HCT116 (cell line): ENCODE results near the gene PYY. TPM values are rescaled to one million over a fixed set of nuclear protein-coding genes. Genes with fewer than 3 reads are reported as not detected.

Experiments
- ATAC-seq: fragments of 200-7000 bp; cut with Tn5 transposase; 2 replicates; pipeline ENCODE4 v1.9.1; 2020; ENCODE audit warnings: mild to moderate bottlenecking, moderate library complexity
- BruUV-seq: library from RNA; stranded (reverse); fragments of 400-500 nt; replicated peaks from 2 replicates; lab custom pipeline; 2021; lab: Mats Ljungman, UMichigan
- CTCF ChIA-PET: fragments of 300-600 bp; sonication (Branson Sonifier 250); formaldehyde crosslinking; loops from one replicate; lab custom pipeline; 2021; ENCODE audit warnings: antibody characterized with exemption; lab: Charles Lee
- POLR2A ChIA-PET: fragments of 300-600, 350-600 bp; sonication (Branson Sonifier 250); formaldehyde crosslinking; loops from one replicate; lab custom pipeline; 2021; ENCODE audit warnings: antibody characterized with exemption; lab: Charles Lee
- RAD21 ChIA-PET, 2 experiments: fragments of 300-600 bp; sonication (Branson Sonifier 250); formaldehyde crosslinking; loops; one replicate each; lab custom pipeline; 2023; ENCODE audit warnings: low total read pairs in 2 of 2; ENCODE audit not compliant: uncharacterized antibody in 2 of 2, unreplicated experiment in 2 of 2, low non-redundant PET in 1 of 2; lab: Charles Lee
- DNase-seq: peaks from one replicate; pipeline ENCODE4 v3.0.0-alpha.2; 2010; ENCODE audit warnings: low read depth, low spot score
- H2AFZ ChIP-seq: fragments of 200-600 bp; shearing (Covaris generic), sonication (generic); 2 replicates; pipeline ENCODE4 v1.6.1; 2017; ENCODE audit warnings: low read depth, mixed run types, mixed read lengths, antibody characterized with exemption, low read length; ENCODE audit not compliant: poor library complexity, severe bottlenecking
- H3K27ac ChIP-seq: 2 replicates; pipeline ENCODE4 v1.5.1; 2012; ENCODE audit warnings: low read depth, low read length
- H3K27me3 ChIP-seq: fragments of 200-600 bp; sonication (generic); 2 replicates; pipeline ENCODE4 v1.6.1; 2016; ENCODE audit warnings: mixed run types, low read length, mixed read lengths; ENCODE audit not compliant: insufficient read depth
- H3K36me3 ChIP-seq, 2 experiments: fragments of 200-500 bp in 1 of 2; fragments of 200-600 bp in 1 of 2; sonication (Bioruptor generic) in 1 of 2; sonication (generic) in 1 of 2; 2 replicates each; pipeline versions ENCODE4 v1.5.1 to v1.6.1; 2014 to 2016; ENCODE audit warnings: low read length in 2 of 2, inconsistent platforms in 1 of 2, mixed read lengths in 1 of 2, mixed run types in 1 of 2; ENCODE audit not compliant: insufficient read depth in 2 of 2, control insufficient read depth in 1 of 2
- H3K4me1 ChIP-seq, 2 experiments: fragments of 200-600 bp in 1 of 2; sonication (generic) in 1 of 2; 2 replicates each; pipeline versions ENCODE4 v1.5.1 to v1.6.1; 2012 to 2017; ENCODE audit warnings: low read length in 2 of 2, inconsistent platforms in 1 of 2, mild to moderate bottlenecking in 1 of 2, mixed read lengths in 1 of 2, mixed run types in 1 of 2, moderate library complexity in 1 of 2; ENCODE audit not compliant: insufficient read depth in 2 of 2, control insufficient read depth in 1 of 2
- H3K4me2 ChIP-seq: fragments of 200-600 bp; sonication (generic); 2 replicates; pipeline ENCODE4 v1.6.1; 2017; ENCODE audit warnings: mixed run types, low read length, mixed read lengths
- H3K4me3 ChIP-seq, 2 experiments: fragments of 200-600 bp in 1 of 2; sonication (generic) in 1 of 2; replicated peaks in 1 of 2; 2 replicates each; pipeline ENCODE4 v1.5.1; 2011 to 2016; ENCODE audit warnings: low read length in 2 of 2, control low read depth in 1 of 2, low read depth in 1 of 2, mild to moderate bottlenecking in 1 of 2, mixed read lengths in 1 of 2, mixed run types in 1 of 2
- H3K79me2 ChIP-seq: fragments of 200-600 bp; sonication (generic); 2 replicates; pipeline ENCODE4 v1.6.1; 2017; ENCODE audit warnings: mild to moderate bottlenecking, mixed run types, low read length, moderate library complexity, mixed read lengths; ENCODE audit not compliant: insufficient read depth
- H3K9ac ChIP-seq: fragments of 200-600 bp; sonication (generic); 2 replicates; pipeline ENCODE4 v1.6.1; 2016; ENCODE audit warnings: low read length, mixed read lengths
- H3K9me2 ChIP-seq: fragments of 200-600 bp; sonication (generic), shearing (Covaris generic); 2 replicates; pipeline ENCODE4 v1.6.1; 2017; ENCODE audit warnings: mixed run types, mild to moderate bottlenecking, moderate library complexity; ENCODE audit not compliant: insufficient read depth
- H3K9me3 ChIP-seq, 2 experiments: fragments of 200-500 bp in 1 of 2; fragments of 200-600 bp in 1 of 2; sonication (Bioruptor generic) in 1 of 2; sonication (generic) in 1 of 2; 2 replicates each; pipeline ENCODE4 v1.6.1; 2014 to 2017; ENCODE audit warnings: low read length in 2 of 2, mixed read lengths in 2 of 2, inconsistent platforms in 1 of 2, low read depth in 1 of 2, mild to moderate bottlenecking in 1 of 2, mixed run types in 1 of 2, moderate library complexity in 1 of 2; ENCODE audit not compliant: control insufficient read depth in 1 of 2, insufficient read depth in 1 of 2
- H4K20me1 ChIP-seq: fragments of 200-600 bp; sonication (generic), shearing (Covaris generic); 2 replicates; pipeline ENCODE4 v1.6.1; 2017; ENCODE audit warnings: mixed run types, mild to moderate bottlenecking, moderate library complexity; ENCODE audit not compliant: insufficient read depth
- CBX3 ChIP-seq: IDR thresholded peaks from 2 replicates; pipeline ENCODE4 v1.6.1; 2012; ENCODE audit warnings: low read depth
- EGR1 ChIP-seq: IDR thresholded peaks from 2 replicates; pipeline ENCODE4 v1.6.1; 2012; ENCODE audit warnings: low read depth
- ELF1 ChIP-seq: IDR thresholded peaks from 2 replicates; pipeline ENCODE4 v1.6.1; 2012; ENCODE audit warnings: low read depth, borderline replicate concordance
- EZH2 ChIP-seq: fragments of 200-600 bp; sonication (generic); IDR thresholded peaks from 2 replicates; pipeline ENCODE4 v1.6.1; 2017; ENCODE audit warnings: antibody characterized with exemption, mixed run types
- EZH2phosphoT487 ChIP-seq: fragments of 200-600 bp; IDR thresholded peaks from 2 replicates; pipeline ENCODE4 v1.6.1; 2018; ENCODE audit warnings: antibody characterized with exemption, borderline replicate concordance
- FOSL1 ChIP-seq: IDR thresholded peaks from 2 replicates; pipeline ENCODE4 v1.6.1; 2012; ENCODE audit warnings: low read depth
- MAX ChIP-seq: IDR thresholded peaks from 2 replicates; pipeline ENCODE4 v1.6.1; 2012
- POLR2A ChIP-seq: IDR thresholded peaks from 2 replicates; pipeline ENCODE4 v1.7.0; 2011; ENCODE audit warnings: borderline replicate concordance; ENCODE audit not compliant: insufficient read depth, insufficient read length; ENCODE audit errors: extremely low read depth
- RAD21 ChIP-seq: IDR thresholded peaks from 2 replicates; pipeline ENCODE4 v1.6.1; 2012; ENCODE audit warnings: low read depth, mild to moderate bottlenecking
- SIN3A ChIP-seq: IDR thresholded peaks from 2 replicates; pipeline ENCODE4 v1.6.1; 2012; ENCODE audit warnings: low read depth
- TCF7L2 ChIP-seq: IDR thresholded peaks from 2 replicates; pipeline ENCODE4 v1.7.0; 2011; ENCODE audit warnings: borderline replicate concordance, inconsistent platforms; ENCODE audit not compliant: insufficient read depth, insufficient read length; ENCODE audit errors: extremely low read depth
- YY1 ChIP-seq: IDR thresholded peaks from 2 replicates; pipeline ENCODE4 v1.6.1; 2011; ENCODE audit warnings: low read length, low read depth, moderate library complexity, mild to moderate bottlenecking; ENCODE audit not compliant: insufficient replicate concordance; ENCODE audit errors: extremely low read depth
- intact Hi-C: fragments of 100-400 bp; cut with micrococcal nuclease; formaldehyde crosslinking; loops from 2 replicates; pipeline ENCODE4 v1.10.0; 2022
- total RNA-seq: library from RNA; stranded (reverse); gene quantifications from one replicate; pipeline ENCODE4 v1.2.1, GENCODE V29; 2021; ENCODE audit not compliant: unreplicated experiment

The PYY gene
- total RNA-seq, 1 experiment from 2014 or later: 0.52 TPM

GRCh38 chr17:43988301-43988700, 34.6 kb upstream of the PYY start (continued):
- no peak for TF ChIP-seq EZH2phosphoT487
- no peak for TF ChIP-seq FOSL1
- TF ChIP-seq EGR1: no peak

- no peaks in the 10 kb centered on the region for H3K79me2 ChIP-seq
- no peaks in the 10 kb centered on the region for H3K36me3 ChIP-seq
- ChIA-PET CTCF (interaction anchor here (0.7 kb wide), 1 partner anchor 43 kb away, joined by 3 read pairs; no protein-coding TSS in a partner anchor), POLR2A (no interaction called here), RAD21 (no interaction called here)
- intact Hi-C loops: no loop called here
- H3K9me2 ChIP-seq: no peaks in the 10 kb centered on the region
- H4K20me1 ChIP-seq: no peaks in the 10 kb centered on the region
- H3K4me1 ChIP-seq: no peaks in the 10 kb centered on the region
- H2AFZ ChIP-seq: no peak overlapping the region
- BruUV-seq: no TSS peak
- no peak overlapping the region for H3K9ac ChIP-seq
- no peak overlapping the region for H3K4me3 ChIP-seq
- TF ChIP-seq SIN3A (no peak), EZH2 (no peak), CBX3 (no peak), RAD21 (no peak), MAX (no peak), YY1 (no peak), ELF1 (no peak), POLR2A (no peak), FOSL1 (no peak), TCF7L2 (no peak)
- ATAC-seq: no peak
- no peak for DNase-seq
- no peaks in the 10 kb centered on the region for H3K9me3 ChIP-seq
- no peak overlapping the region for H3K27ac ChIP-seq
- no peak overlapping the region for H3K4me2 ChIP-seq
- no peaks in the 10 kb centered on the region for H3K27me3 ChIP-seq
Observed at GRCh38 chr17:43987131-43988021, 33.6 kb upstream of the PYY start.
